MM.1S (cell line): Measurements from ENCODE around the gene PATJ.
"Not testable (repeated sequence)": the region's sequence is repeated elsewhere in the genome, so short reads cannot be mapped to it uniquely, and the experiment has no call there.

Experiments used
- DNase-seq: peaks from one replicate; pipeline ENCODE4 v3.0.0-alpha.2; 2015
- H2AFZ ChIP-seq: fragments of 300-600 bp; sonication (generic); 2 replicates; pipeline ENCODE4 v1.6.0; 2016; ENCODE audit warnings: antibody characterized with exemption, low read length
- H3F3A ChIP-seq: fragments of 300-600 bp; sonication (generic); 2 replicates; pipeline ENCODE4 v1.6.1; 2016; ENCODE audit warnings: mild to moderate bottlenecking, antibody characterized with exemption, low read length, moderate library complexity, mixed read lengths; ENCODE audit not compliant: insufficient read depth
- H3K27ac ChIP-seq: fragments of 300-600 bp; sonication (generic); 2 replicates; pipeline ENCODE4 v1.5.1; 2016; ENCODE audit warnings: mild to moderate bottlenecking, low read length
- H3K27me3 ChIP-seq: fragments of 300-600 bp; sonication (generic); replicated peaks from 2 replicates; pipeline ENCODE4 v1.6.0; 2016; ENCODE audit warnings: low read length; ENCODE audit not compliant: insufficient read depth
- H3K36me3 ChIP-seq: fragments of 300-600 bp; sonication (generic); replicated peaks from 2 replicates; pipeline ENCODE4 v1.6.1; 2016; ENCODE audit warnings: mild to moderate bottlenecking, low read length, mixed read lengths; ENCODE audit not compliant: insufficient read depth
- H3K4me1 ChIP-seq: fragments of 300-600 bp; sonication (generic); 2 replicates; pipeline ENCODE4 v1.6.1; 2016; ENCODE audit warnings: low read length, mixed read lengths
- H3K4me2 ChIP-seq: fragments of 300-600 bp; sonication (generic); 2 replicates; pipeline ENCODE4 v1.6.0; 2016; ENCODE audit warnings: low read depth, low read length
- H3K4me3 ChIP-seq: fragments of 300-600 bp; sonication (generic); 2 replicates; pipeline ENCODE4 v1.5.1; 2016; ENCODE audit warnings: low read length, mixed read lengths
- H3K79me2 ChIP-seq: fragments of 300-600 bp; sonication (generic); 2 replicates; pipeline ENCODE4 v1.6.1; 2016; ENCODE audit warnings: mixed run types, low read length, mixed read lengths
- H3K9ac ChIP-seq: fragments of 300-600 bp; sonication (generic); 2 replicates; pipeline ENCODE4 v1.6.1; 2016; ENCODE audit warnings: low read length, mixed read lengths
- H3K9me2 ChIP-seq: fragments of 300-600 bp; sonication (generic); replicated peaks from 2 replicates; pipeline ENCODE4 v1.6.1; 2016; ENCODE audit warnings: mild to moderate bottlenecking, low read length, mixed read lengths; ENCODE audit not compliant: insufficient read depth
- H3K9me3 ChIP-seq: fragments of 300-600 bp; sonication (generic); replicated peaks from 2 replicates; pipeline ENCODE4 v1.6.1; 2016; ENCODE audit warnings: mild to moderate bottlenecking, low read length, mixed read lengths; ENCODE audit not compliant: insufficient read depth
- H4K20me1 ChIP-seq: fragments of 300-600 bp; sonication (generic); 2 replicates; pipeline ENCODE4 v1.6.1; 2016; ENCODE audit warnings: mild to moderate bottlenecking, low read length, moderate library complexity, mixed read lengths; ENCODE audit not compliant: insufficient read depth
- EZH2 ChIP-seq: fragments of 300-600 bp; sonication (generic); optimal IDR thresholded peaks from 2 replicates; pipeline ENCODE3; 2017; ENCODE audit warnings: low read depth, mild to moderate bottlenecking, antibody characterized with exemption, low read length, mixed read lengths
- EZH2phosphoT487 ChIP-seq: fragments of 300-600 bp; sonication (generic); IDR thresholded peaks from 2 replicates; pipeline ENCODE4 v1.6.1; 2018; ENCODE audit warnings: antibody characterized with exemption, low read length
- TF ChIP-seq, protein P1 (sequence below): fragments of 300-600 bp; sonication (generic); IDR thresholded peaks from 2 replicates; pipeline ENCODE4 v1.5.1; 2016; ENCODE audit warnings: antibody characterized with exemption, low read length, mixed read lengths

The PATJ gene

DNA sequence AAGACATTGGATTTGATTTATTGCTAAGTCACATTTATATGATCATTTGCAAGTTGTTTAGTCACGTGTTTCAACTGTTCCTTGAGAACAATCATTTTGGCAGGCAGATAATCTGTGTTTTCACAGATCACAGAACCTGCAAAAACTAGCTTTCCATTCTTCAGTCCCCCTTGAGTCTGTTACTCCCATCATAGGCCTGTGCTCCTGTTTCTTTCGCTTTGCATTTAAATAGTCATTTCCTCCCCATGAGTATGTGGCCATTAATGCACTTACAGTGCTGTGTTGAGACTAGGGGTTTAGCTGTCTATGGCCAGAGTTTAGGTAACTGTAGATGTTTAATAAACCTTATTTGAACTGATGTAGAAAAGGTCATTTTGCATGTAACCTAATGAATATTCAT is 214.5 kb downstream of the PATJ start:
- no peak for DNase-seq
- Histone ChIP-seq H2AFZ (no peak overlapping the region), H3K27me3 (no peaks in the 10 kb centered on the region), H3K9me3 (no peaks in the 10 kb centered on the region), H3K4me3 (no peak overlapping the region), H3K9ac (no peak overlapping the region), H3F3A (no peaks in the 10 kb centered on the region), H3K27ac (no peak overlapping the region), H4K20me1 (no peaks in the 10 kb centered on the region), H3K36me3 (no peaks in the 10 kb centered on the region), H3K9me2 (no peaks in the 10 kb centered on the region), H3K79me2 (no peaks in the 10 kb centered on the region), H3K4me1 (no peaks in the 10 kb centered on the region), H3K4me2 (no peak overlapping the region)
- TF ChIP-seq EZH2phosphoT487 (no peak), EZH2 (no peak)
- TF ChIP-seq, protein P1, sequence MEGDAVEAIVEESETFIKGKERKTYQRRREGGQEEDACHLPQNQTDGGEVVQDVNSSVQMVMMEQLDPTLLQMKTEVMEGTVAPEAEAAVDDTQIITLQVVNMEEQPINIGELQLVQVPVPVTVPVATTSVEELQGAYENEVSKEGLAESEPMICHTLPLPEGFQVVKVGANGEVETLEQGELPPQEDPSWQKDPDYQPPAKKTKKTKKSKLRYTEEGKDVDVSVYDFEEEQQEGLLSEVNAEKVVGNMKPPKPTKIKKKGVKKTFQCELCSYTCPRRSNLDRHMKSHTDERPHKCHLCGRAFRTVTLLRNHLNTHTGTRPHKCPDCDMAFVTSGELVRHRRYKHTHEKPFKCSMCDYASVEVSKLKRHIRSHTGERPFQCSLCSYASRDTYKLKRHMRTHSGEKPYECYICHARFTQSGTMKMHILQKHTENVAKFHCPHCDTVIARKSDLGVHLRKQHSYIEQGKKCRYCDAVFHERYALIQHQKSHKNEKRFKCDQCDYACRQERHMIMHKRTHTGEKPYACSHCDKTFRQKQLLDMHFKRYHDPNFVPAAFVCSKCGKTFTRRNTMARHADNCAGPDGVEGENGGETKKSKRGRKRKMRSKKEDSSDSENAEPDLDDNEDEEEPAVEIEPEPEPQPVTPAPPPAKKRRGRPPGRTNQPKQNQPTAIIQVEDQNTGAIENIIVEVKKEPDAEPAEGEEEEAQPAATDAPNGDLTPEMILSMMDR, result no peak

DNA sequence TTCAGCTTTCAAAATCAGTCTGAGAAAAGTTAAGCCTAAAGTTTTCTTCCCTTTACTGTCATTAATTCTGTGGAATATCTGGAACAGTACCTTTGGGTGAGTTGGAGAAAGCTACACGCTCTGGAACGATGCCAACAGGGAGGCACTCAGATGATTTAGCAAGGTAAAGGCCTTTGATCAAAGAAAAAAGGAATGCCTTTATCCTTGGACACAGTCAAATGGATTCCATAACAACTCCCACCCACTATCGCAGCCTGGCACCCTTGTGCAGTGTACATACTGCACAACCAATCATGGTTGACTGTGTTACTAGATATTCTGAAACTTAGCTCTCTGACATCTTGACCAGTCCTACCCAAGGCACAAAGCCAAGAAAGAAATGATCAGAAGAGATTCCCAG is 218.7 kb downstream of the PATJ start:
- no peaks in the 10 kb centered on the region for H3K27me3 ChIP-seq
- H3K4me3 ChIP-seq, result no peak overlapping the region
- no peak overlapping the region for H3K9ac ChIP-seq
- no peaks in the 10 kb centered on the region for H3K4me1 ChIP-seq
- H3K36me3 ChIP-seq, result no peaks in the 10 kb centered on the region
- no peaks in the 10 kb centered on the region for H3F3A ChIP-seq
- H4K20me1 ChIP-seq, result no peaks in the 10 kb centered on the region
- no peak for DNase-seq
- no peaks in the 10 kb centered on the region for H3K9me2 ChIP-seq
- H3K9me3 ChIP-seq, result no peaks in the 10 kb centered on the region
- H2AFZ ChIP-seq, result no peak overlapping the region
- TF ChIP-seq EZH2phosphoT487 (no peak), EZH2 (no peak)
- TF ChIP-seq, protein P1, result no peak
- H3K79me2 ChIP-seq, result no peaks in the 10 kb centered on the region
- H3K27ac ChIP-seq, result no peak overlapping the region
- no peak overlapping the region for H3K4me2 ChIP-seq

DNA sequence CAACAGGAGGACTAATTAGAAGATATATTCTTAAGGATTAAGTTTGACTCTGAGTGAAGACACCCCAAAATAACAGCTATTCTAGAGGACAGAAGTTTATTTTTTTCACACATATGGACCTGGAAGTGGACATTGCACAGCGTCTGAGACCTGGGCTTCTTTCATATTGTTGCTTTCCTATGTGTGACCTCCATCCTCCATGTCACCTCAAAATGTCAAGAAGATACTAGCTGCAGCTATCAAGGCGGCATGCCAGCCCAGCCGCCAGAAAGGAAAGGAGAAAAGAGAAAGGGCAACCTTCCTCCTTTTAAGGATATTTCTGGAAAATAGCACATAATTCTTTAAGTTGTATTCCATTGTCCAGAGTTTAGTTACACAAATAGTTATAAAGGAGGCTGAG is 220.4 kb downstream of the PATJ start:
- DNase-seq, result no peak
- Histone ChIP-seq H3K9me2 (no peaks in the 10 kb centered on the region), H3K4me1 (no peaks in the 10 kb centered on the region), H3K9me3 (no peaks in the 10 kb centered on the region), H3K9ac (no peak overlapping the region), H3K4me2 (no peak overlapping the region), H3K4me3 (no peak overlapping the region), H3K27me3 (no peaks in the 10 kb centered on the region), H3K79me2 (no peaks in the 10 kb centered on the region), H3K36me3 (no peaks in the 10 kb centered on the region), H3K27ac (no peak overlapping the region), H4K20me1 (no peaks in the 10 kb centered on the region), H3F3A (no peaks in the 10 kb centered on the region), H2AFZ (no peak overlapping the region)
- TF ChIP-seq EZH2phosphoT487 (no peak), EZH2 (no peak)
- TF ChIP-seq, protein P1, result no peak

DNA sequence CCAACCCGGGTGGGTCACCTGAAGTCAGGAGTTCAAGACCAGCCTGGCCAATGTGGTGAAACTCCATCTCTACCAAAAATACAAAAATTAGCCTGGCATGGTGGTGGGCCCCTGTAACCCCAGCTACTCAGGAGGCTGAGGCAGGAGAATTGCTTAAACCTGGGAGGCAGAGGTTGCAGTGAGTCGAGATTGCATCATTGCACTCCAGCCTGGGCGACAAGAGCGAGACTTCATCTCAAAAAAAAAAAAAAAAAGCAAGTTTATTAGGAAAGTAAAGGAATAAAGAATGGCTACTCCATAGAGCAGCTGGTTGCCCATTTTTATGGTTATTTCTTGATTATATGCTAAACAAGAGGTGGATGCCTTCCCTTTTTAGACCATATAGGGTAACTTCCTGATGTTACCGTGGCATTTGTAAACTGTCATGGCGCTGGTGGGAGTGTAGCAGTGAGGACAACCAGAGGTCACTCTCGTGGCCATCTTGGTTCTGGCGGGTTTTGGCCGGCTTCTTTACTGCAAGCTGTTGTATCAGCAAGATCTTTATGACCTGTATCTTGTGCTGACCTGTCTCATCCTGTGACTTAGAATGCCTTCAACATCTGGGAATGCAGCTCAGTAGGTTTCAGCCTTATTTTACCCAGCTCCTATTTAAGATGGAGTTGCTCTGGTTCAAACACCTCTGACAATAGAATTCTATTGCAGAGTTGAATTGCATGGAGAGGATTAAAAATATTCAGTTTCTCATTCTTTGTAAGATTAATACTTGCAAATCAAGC is 224.4 kb downstream of the PATJ start:
- not testable (repeated sequence) for H4K20me1 ChIP-seq, H3K79me2 ChIP-seq, H3K9me2 ChIP-seq, H3F3A ChIP-seq, H3K36me3 ChIP-seq, H3K27me3 ChIP-seq, DNase-seq, H3K4me1 ChIP-seq, H3K9ac ChIP-seq, H2AFZ ChIP-seq, H3K9me3 ChIP-seq, H3K27ac ChIP-seq, H3K4me3 ChIP-seq, H3K4me2 ChIP-seq
